Gastroesophageal sphincter (tissue), 3 donors: ENCODE results near the gene LHFPL2.

Experiments
- CTCF ChIP-seq, 4 experiments: fragments of 200-600 bp in 2 of 4; fragments of 450-650 bp in 2 of 4; sonication (generic) in 1 of 4; IDR thresholded peaks; one replicate each; pipeline ENCODE4 v1.5.1; 2017 to 2019; ENCODE audit warnings: antibody characterized with exemption in 4 of 4, mild to moderate bottlenecking in 2 of 4, moderate library complexity in 2 of 4
- POLR2A ChIP-seq, 2 donors: fragments of 450-650 bp; IDR thresholded peaks; one replicate each; pipeline ENCODE4 v1.6.1; 2017; ENCODE audit warnings: antibody characterized with exemption in 2 of 2, mild to moderate bottlenecking in 2 of 2, moderate library complexity in 1 of 2

- TF ChIP-seq POLR2A (IDR thresholded peaks at IDR 0.05) (no peak), CTCF (IDR thresholded peaks at IDR 0.05) (no peak)
Observed at GRCh38 chr5:78649861-78650496, 1.4 kb upstream of the LHFPL2 start.
